GM18873 (cell line): ENCODE results near the gene ATXN7L1.
A peak's percentile ranks its signal among the peaks of the same experiment; 100 is the strongest.

Source experiments
- ATAC-seq: cut with Tn5 transposase; IDR thresholded peaks from one replicate; pipeline ENCODE4 v1.9.1; 2021; ENCODE audit warnings: mild to moderate bottlenecking, moderate library complexity, moderate number of reproducible peaks; ENCODE audit not compliant: unreplicated experiment, low FRiP score

ATXN7L1 gene

DNA sequence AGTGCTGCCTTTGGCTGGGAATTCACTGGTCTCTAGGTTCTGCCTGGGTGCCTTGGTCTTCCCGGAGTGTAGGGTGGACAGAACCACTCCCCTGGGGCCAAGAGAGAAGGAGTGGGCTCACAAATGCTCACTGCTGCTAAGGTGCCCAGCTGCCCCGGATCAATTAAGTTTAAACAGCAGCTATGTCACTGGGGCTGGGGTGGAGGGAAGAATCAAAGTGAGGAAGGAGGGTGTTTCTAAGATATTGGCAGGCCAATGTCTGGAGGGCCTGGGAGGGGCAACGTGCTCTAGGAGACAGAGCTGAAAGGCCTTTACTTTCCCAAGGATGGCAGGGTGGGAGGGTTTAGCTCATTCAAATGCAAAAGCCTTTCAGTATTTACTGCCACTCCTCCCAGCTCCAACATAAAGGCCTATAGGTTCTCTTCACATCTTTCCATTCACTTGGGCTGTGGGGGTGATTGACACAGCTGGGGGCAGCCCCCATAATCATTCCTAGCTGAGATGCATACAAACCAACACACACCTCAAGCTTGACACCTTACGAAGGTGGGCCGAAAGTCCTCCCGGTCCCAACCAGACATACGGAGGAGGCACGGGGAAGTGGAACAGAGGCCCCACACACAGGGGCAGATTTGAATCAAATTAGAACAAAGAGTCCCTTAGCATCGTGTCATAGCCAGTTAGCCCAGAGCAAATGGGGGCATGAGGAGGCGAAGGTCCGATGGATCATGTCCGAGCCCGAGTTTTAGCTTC is 187.2 kb downstream of the ATXN7L1 start:
- no peak for ATAC-seq

DNA sequence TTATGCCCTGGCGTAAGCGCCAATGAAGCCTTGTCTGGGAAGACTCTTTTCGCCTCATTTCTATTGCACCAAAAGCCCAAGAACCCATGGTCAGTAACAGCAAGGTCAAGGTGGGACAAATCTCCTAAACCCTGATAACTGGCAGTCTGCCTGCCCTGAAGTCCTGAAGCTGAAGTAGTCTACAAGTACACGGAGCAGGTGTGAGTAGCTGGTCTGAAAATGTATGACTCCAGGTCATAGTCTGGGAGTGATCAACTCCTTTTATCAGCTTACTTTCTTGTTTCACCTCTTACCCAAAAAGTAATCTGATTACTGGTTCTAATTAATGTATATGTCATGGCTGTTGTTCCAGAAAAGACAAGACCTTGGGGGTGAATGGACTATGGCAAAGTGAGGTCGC is 187.8 kb downstream of the ATXN7L1 start:
- ATAC-seq: no peak

GRCh38 chr7:105685161-105685560 is 191.2 kb downstream of the ATXN7L1 start:
- ATAC-seq: no peak

- ATAC-seq: no peak
Measured at GRCh38 chr7:105682341-105683060, 193.9 kb downstream of the ATXN7L1 start.

GRCh38 chr7:105680505-105681187 is 195.8 kb downstream of the ATXN7L1 start:
- ATAC-seq: no peak

- no peak for ATAC-seq
Measured at GRCh38 chr7:105678811-105679495, 197.4 kb downstream of the ATXN7L1 start.

DNA sequence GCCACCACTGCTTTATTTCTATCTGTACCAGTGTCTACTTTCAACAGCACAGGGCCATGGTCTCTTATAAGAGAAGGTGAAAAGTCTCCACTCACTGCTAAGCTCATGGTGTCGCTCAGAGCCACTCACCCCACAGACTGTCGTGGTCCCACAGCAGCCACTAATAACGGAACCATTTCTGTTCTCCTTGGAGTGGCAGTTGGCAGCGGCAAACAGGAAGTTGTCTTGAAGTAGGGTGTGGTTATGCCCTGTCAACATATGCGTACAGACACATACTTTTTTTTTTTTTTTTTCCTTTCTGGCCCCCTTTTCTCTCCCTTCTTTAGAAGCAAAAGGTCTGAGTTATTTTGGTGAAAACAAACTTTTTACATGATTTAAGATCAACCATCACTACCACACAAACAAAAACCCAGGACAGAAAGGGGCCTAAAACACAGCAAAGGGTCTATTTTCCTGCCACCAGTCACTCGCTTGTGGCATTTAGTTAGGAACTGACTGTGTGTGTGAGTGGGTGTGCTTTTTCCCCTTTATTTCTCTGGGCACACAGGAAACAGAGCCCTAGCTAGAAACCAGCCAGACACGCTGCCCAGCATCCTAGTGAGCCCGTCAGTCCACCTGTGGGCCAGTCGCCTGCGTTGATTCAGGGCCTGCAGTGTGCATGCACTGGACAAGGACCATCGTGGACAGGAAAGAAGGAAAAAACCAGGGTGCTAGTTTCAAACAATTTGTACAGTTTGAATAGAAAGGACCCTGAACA is 198.4 kb downstream of the ATXN7L1 start:
- ATAC-seq: peak; percentile 60

DNA sequence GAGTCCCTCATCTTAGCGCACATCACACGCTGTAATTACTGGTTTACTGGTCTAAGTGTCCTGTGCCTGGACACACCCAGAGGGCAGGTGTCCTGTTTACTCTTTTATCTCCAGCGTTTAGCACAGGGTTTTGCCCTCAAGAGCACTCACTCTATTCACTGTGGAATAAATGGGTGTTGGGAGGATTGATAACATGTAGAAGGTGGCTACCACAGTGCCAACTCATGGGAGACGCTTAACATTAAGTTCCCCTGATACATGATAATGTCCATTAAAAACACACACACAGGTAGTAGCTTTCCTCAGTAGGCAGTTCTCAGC is 199.0 kb downstream of the ATXN7L1 start:
- no peak for ATAC-seq

DNA sequence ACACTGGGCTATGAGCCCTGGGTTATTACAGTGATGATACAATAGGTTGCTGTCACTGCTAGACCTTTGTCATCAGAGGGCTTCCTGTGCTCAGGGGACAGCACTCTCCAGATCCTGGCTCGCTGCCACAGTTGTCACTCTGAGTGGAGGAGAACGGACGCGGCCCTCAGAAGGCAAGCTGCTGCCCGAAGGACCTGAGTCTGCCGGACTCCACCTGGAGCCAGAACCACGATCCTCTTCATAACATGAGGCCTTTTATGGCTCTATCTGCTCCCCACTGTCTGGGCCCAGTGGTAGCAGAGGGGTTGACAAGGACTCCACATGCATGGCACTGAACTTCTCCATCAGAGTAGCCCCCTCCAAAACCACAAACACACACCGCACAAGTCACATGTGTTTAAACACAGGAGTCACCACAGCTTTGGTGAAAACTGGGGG is 200.4 kb downstream of the ATXN7L1 start:
- no peak for ATAC-seq

DNA sequence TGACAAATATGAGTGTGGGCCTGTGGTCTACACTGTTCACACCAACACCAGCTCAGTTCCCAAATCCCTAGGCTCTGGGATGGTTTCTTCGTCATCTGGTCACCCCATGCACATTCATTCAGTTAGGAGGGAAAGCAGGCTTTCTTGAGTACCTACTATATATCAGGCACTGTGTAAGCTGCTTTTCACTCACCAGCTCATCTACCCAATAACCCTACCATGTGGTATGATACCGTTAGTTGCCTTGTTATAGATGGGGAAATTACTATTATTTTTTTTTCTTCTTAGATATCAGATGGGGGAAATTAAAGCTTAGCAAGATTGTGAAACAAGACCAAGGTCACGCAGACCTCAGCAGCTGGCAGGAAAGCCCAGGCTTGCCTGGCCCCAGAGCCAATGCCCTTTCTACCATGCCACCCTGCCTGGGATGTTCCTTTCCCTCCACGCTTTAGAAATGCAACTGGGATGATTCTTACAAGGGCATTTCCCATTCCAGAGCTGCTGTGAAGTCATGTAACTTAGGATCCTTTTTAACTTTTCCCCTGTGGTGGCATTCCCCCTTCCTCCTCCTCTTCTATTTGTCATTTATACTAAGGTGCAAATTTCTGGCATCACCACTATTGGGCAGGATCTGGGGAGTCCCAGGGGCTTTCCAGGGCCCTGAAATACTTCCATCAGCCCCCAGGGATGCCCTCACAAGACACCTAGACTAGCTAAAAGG is 202.0 kb downstream of the ATXN7L1 start:
- no peak for ATAC-seq

- no peak for ATAC-seq
Measured at GRCh38 chr7:105673367-105674084, 202.9 kb downstream of the ATXN7L1 start.

- no peak for ATAC-seq
Measured at GRCh38 chr7:105672801-105673200, 203.6 kb downstream of the ATXN7L1 start.

DNA sequence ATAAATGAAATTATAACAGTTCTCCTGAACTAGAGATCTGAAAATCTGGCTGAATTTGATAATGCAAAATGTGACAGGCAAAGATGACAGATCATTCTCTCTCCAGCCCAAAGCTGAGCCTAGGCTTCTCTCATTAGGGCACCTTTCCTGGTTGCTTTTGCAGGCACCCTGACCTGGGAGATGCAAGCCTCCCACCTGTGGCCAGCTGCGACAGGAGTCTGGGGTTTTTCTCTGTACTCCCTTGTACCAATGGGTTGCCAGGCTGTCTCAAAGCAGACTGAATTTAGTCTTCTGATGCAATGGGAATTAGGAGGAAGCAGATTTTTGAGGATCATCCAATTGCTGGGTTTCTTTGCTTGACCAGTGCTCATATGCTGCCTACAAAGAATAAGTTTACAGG is 210.1 kb downstream of the ATXN7L1 start:
- ATAC-seq: no peak

DNA sequence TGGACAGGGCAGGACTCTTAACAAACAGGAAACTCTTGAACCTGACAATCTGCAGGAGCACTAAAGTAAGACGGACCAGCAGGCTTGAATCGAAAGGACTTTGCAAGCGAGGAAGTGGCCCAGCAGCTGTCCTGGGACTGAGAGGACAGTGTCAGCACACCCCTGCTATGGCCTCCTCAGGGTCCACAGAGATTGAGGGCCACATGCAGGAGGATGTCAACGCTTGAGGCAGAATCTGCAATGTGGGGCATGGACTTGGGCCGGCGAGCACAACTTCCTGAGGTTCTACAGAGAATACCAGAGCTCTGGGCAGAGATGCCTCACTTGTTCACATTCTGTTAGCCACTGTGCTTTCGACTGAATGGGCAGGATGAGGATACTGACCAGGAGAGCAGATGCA is 210.7 kb downstream of the ATXN7L1 start:
- no peak for ATAC-seq

- no peak for ATAC-seq
Measured at GRCh38 chr7:105664816-105665525, 211.4 kb downstream of the ATXN7L1 start.

DNA sequence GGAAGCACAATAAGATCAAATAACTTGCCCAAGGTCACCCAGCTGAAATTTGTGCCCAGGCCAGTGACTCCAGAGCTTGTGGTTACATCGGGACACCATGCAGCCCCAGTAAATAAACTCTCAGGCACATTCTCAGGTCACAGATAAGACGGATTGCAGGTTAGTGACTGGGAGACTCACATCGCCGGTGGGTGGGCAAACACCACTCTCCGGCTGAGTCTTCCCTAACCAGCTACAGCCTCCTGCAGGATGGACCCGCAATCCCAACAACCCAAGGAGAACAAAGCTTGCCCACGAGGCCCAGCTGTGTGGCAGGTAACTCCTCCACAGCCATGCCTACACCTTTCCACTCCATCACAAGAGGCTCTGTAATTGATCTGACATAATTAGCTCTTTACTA is 213.4 kb downstream of the ATXN7L1 start:
- ATAC-seq: no peak

DNA sequence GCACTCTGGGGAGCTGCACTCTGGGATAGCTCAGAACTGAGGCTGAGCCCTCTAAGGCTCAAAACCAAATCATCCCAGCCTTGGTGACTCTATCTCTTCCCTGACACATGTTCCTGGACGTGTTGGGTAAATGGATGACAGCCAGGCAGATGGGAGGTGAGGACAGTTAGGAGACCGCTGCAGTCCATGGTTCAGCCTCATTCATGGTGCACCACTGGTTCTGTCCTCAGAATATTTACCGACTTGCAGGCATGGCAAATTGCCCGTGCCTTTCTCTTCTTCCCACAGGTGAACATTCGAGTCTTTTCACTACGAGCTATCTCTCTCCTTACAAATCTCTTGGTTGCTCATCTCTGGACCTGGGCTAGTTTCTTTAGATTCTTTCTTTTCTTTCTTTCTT is 214.8 kb downstream of the ATXN7L1 start:
- no peak for ATAC-seq

DNA sequence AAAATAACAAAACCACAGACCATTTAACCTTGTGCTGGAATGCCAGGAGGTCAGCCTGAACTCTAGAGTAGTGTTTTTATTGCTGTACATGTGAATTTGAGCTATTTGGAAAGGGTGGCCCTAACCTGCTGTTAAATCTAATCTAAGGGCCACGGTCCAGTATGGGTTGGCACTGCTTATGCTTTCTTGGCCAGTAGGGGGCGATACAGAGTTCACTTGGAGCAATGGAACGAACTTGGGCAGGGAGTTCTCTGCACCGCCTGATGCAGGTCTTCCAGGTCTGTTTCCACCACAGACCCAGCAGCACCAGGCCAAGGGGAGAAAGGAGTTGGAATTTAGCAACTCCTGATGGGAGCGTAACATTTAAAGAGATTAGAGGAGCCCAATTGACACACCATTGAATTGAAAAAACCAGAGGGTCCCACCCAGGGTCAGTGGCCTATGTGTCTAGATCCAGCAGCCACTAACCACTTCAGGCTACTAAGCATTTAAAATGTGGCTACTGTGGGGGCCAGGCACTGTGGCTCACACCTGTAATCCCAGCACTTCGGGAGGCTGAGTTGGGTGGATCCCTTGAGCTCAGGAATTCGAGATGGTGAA is 219.4 kb downstream of the ATXN7L1 start:
- no peak for ATAC-seq
